ENCODE data around the gene ZSWIM3. TPM values are rescaled to one million over a fixed set of nuclear protein-coding genes. Genes with fewer than 3 reads are reported as not detected.

ZSWIM3 gene
- total RNA-seq, 6 experiments from 2014 or later, result 1.7 to 2.7 (median 1.9) TPM

GRCh38 chr20:45845452-45845851 is 12.0 kb upstream of the ZSWIM3 start:
- TF ChIP-seq CTCF (IDR thresholded peaks at IDR 0.05) (no peak), POLR2A (IDR thresholded peaks at IDR 0.05) (no peak)
- H3K9me3 ChIP-seq, result no peaks in the 10 kb centered on the region
- no peaks in the 10 kb centered on the region for H3K27me3 ChIP-seq
- no peaks in the 10 kb centered on the region for H3K4me1 ChIP-seq
- intact Hi-C loops (cut with DNase I), result no loop called here
- no peak overlapping the region for H3K4me3 ChIP-seq
- no peak for DNase-seq
- no peak overlapping the region for H3K27ac ChIP-seq
- no peak for ATAC-seq
- H3K36me3 ChIP-seq, result peaks cover 0 to 62% (median 15%) of the 10 kb centered on the region in 4 donors

GRCh38 chr20:45848421-45848820 is 9.0 kb upstream of the ZSWIM3 start:
- Histone ChIP-seq H3K9me3 (no peaks in the 10 kb centered on the region), H3K27me3 (no peaks in the 10 kb centered on the region), H3K4me1 (no peaks in the 10 kb centered on the region), H3K4me3 (no peak overlapping the region), H3K36me3 (peaks cover 0 to 45% (median 12%) of the 10 kb centered on the region in 4 donors), H3K27ac (no peak overlapping the region)
- WGBS (ENCODE audit: insufficient coverage, low coverage, low lambda C conversion rate, missing lambda C conversion rate), result no CpG with 5 or more reads among the region's 8 CpGs
- DNase-seq, result no peak
- ATAC-seq, result peak in 1 of 4 donors; percentile 17
- TF ChIP-seq POLR2A (IDR thresholded peaks at IDR 0.05) (no peak), CTCF (IDR thresholded peaks at IDR 0.05) (no peak)
- intact Hi-C loops (cut with DNase I), result no loop called here

- no peak for TF ChIP-seq CTCF (IDR thresholded peaks at IDR 0.05)
- no peak for TF ChIP-seq POLR2A (IDR thresholded peaks at IDR 0.05)
- WGBS (ENCODE audit: insufficient coverage, low coverage, low lambda C conversion rate, missing lambda C conversion rate), result 91% methylated on average over 8 of the region's 8 CpGs
- H3K9me3 ChIP-seq, result no peaks in the 10 kb centered on the region
Measured at GRCh38 chr20:45848969-45849582, 8.3 kb upstream of the ZSWIM3 start.

GRCh38 chr20:45850238-45850637 is 7.2 kb upstream of the ZSWIM3 start:
- H3K4me1 ChIP-seq, result peaks cover 0 to 3% (median 0%) of the 10 kb centered on the region in 4 donors
- H3K27ac ChIP-seq, result no peak overlapping the region
- WGBS (ENCODE audit: insufficient coverage, low coverage, low lambda C conversion rate, missing lambda C conversion rate), result 92% methylated on average over 2 of the region's 2 CpGs
- DNase-seq (no peak), ATAC-seq (no peak)
- H3K9me3 ChIP-seq, result no peaks in the 10 kb centered on the region
- peaks cover 0 to 29% (median 4%) of the 10 kb centered on the region in 4 donors for H3K36me3 ChIP-seq
- no peaks in the 10 kb centered on the region for H3K27me3 ChIP-seq
- intact Hi-C loops (cut with DNase I), result no loop called here
- TF ChIP-seq CTCF (IDR thresholded peaks at IDR 0.05) (no peak), POLR2A (IDR thresholded peaks at IDR 0.05) (no peak)
- H3K4me3 ChIP-seq, result no peak overlapping the region

More at GRCh38 chr20:45848969-45849582, 8.3 kb upstream of the ZSWIM3 start:
- Histone ChIP-seq H3K27ac (no peak overlapping the region), H3K36me3 (peaks cover 0 to 38% (median 10%) of the 10 kb centered on the region in 4 donors), H3K27me3 (no peaks in the 10 kb centered on the region), H3K4me1 (no peaks in the 10 kb centered on the region), H3K4me3 (no peak overlapping the region)
- no peak for ATAC-seq
- intact Hi-C loops (cut with DNase I), result no loop called here
- no peak for DNase-seq

All from right lobe of liver (tissue), 6 donors.